ENCODE data around the gene TRIOBP. TPM values are rescaled to one million over a fixed set of nuclear protein-coding genes. Genes with fewer than 3 reads are reported as not detected.

TRIOBP gene
- total RNA-seq, 1 donor from 2014 or later, result 85.0 TPM

- ATAC-seq (peak; percentile 59), DNase-seq (peak; percentile 85)
- Histone ChIP-seq H3K9me3 (no peaks in the 10 kb centered on the region), H3K36me3 (no peaks in the 10 kb centered on the region), H3K4me1 (peaks cover 43% of the 10 kb centered on the region), H3K4me3 (no peak overlapping the region), H3K27ac (peak overlapping the region; percentile 33), H3K27me3 (no peaks in the 10 kb centered on the region)
- intact Hi-C loops (cut with DNase I), result no loop called here
- TF ChIP-seq CTCF (IDR thresholded peaks at IDR 0.05), result no peak
Observed at GRCh38 chr22:37741312-37741795, 44.5 kb downstream of the TRIOBP start.

- no peaks in the 10 kb centered on the region for H3K9me3 ChIP-seq
- DNase-seq (no peak), ATAC-seq (no peak)
- peaks cover 49% of the 10 kb centered on the region for H3K4me1 ChIP-seq
- no peaks in the 10 kb centered on the region for H3K36me3 ChIP-seq
- no peak overlapping the region for H3K27ac ChIP-seq
- TF ChIP-seq CTCF (IDR thresholded peaks at IDR 0.05), result no peak
- intact Hi-C loops (cut with DNase I), result no loop called here
- no peak overlapping the region for H3K4me3 ChIP-seq
- H3K27me3 ChIP-seq, result no peaks in the 10 kb centered on the region
Observed at GRCh38 chr22:37742376-37743171, 45.7 kb downstream of the TRIOBP start.

DNA sequence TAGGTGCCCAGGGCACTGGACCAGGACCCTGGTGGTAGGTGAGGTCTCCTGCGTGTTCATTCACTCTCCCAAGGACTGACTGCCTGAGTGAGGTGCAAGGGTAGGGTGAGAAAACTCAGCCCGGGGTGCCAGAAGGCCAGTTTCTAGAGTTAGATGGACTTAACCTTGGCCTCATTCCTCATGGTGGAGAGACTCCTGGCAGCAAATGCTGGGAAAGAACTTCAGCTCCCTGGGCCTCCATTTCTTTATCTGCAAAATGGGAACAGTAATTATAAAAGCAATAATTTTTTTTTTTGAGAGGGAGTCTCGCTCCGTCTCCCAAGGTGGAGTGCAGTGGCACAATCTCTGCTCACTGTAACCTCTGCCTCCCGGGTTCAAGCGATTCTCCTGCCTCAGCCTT is 47.7 kb downstream of the TRIOBP start:
- H3K27ac ChIP-seq, result no peak overlapping the region
- intact Hi-C loops (cut with DNase I), result no loop called here
- no peaks in the 10 kb centered on the region for H3K9me3 ChIP-seq
- H3K4me3 ChIP-seq, result no peak overlapping the region
- no peak for ATAC-seq
- H3K27me3 ChIP-seq, result no peaks in the 10 kb centered on the region
- no peaks in the 10 kb centered on the region for H3K36me3 ChIP-seq
- peaks cover 65% of the 10 kb centered on the region for H3K4me1 ChIP-seq
- no peak for TF ChIP-seq CTCF (IDR thresholded peaks at IDR 0.05)
- no peak for DNase-seq

DNA sequence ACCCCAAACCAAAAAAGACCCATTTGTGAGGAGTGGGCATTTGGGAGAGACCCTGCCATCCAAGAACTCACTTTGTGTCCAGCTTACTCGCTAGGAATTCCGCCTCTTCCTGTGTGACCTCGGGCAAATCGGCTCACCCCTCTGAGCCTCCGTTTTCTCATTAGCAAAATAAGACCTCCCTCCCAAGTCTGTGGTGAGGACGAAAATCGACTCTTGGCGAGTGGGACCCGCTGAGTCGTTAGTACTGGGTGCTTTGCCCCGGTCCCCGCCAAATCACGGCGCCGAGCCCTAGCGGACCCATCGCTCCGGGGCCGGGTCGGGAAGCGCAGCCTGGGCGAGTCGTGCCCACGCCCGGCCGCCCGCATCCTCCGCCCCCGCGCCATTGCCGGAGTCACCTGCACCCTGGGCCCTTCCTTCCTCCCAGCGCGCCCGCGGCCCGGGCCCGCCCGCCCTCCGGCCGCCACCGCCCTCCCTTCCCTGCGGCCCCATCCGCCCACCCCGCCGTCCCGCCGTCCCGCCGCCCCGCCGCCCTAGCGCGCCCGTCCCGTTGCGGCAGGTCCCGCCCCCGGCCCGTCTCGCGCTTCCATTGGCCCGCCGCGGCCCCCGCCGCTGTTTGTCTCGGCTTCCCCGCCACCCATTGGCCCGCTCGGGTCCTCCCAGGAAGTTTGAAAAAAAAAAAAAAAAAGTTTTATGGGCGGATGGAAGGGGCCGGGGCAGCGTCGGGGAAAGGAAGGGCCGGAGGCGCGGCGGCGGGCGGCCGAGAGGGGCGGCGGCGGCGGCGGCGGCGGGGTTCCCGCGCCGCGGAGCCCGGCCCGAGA is 48.9 kb downstream of the TRIOBP start:
- Histone ChIP-seq H3K27me3 (no peaks in the 10 kb centered on the region), H3K27ac (peak overlapping the region; percentile 93), H3K4me3 (peak overlapping the region; percentile 98), H3K9me3 (no peaks in the 10 kb centered on the region), H3K36me3 (no peaks in the 10 kb centered on the region), H3K4me1 (peaks cover 66% of the 10 kb centered on the region)
- intact Hi-C loops (cut with DNase I), result no loop called here
- no peak for TF ChIP-seq CTCF (IDR thresholded peaks at IDR 0.05)
- ATAC-seq, result peak; percentile 87
- DNase-seq, result peak; percentile 96

DNA sequence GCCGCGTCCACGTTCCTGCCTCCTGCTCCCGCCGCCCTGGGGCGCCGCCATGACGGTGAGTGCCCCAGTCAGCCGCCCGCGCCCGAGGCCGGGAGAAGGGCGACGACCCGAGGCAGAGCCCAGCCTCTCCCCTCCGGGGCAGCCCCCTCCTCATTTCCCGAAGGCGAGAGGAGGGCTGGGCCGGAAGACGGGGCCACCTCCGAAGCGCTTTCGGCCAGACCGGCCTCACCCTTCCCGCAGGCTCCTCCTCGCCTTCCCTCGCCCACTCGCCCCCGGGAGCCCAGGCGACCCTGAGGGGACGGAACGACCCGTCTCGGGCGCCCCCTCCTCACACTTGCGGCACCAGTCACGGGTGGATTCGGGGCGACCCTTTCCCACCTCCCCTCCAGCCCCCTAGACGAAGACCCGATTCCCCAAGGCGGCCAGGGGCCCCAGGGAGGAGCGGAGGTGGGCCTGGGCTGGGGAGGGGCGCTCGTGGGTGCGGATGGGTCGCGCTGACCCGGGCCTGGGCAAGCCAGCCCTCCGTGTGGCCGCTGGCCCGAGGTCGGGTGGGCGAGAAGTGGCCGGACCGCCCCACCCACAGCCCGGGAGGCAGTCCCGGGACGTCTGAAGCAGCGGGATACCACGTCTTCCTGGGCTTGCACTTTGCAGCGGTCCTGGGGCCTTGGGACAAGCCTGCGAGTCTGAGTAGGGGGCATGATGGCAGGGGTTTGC is 49.7 kb downstream of the TRIOBP start:
- intact Hi-C loops (cut with DNase I), result no loop called here
- DNase-seq, result peak; percentile 76
- no peaks in the 10 kb centered on the region for H3K9me3 ChIP-seq
- H3K27me3 ChIP-seq, result no peaks in the 10 kb centered on the region
- H3K4me3 ChIP-seq, result peak overlapping the region; percentile 98
- peak overlapping the region; percentile 93 for H3K27ac ChIP-seq
- peak; percentile 6 for ATAC-seq
- H3K36me3 ChIP-seq, result no peaks in the 10 kb centered on the region
- H3K4me1 ChIP-seq, result peaks cover 66% of the 10 kb centered on the region
- TF ChIP-seq CTCF (IDR thresholded peaks at IDR 0.05), result no peak
